Small intestine (tissue), 7 donors: ENCODE data around the gene TPRG1L. TPM values are rescaled to one million over a fixed set of nuclear protein-coding genes. Genes with fewer than 3 reads are reported as not detected.

ENCODE experiments used
- DNase-seq, 2 donors: peaks; one replicate each; pipeline versions ENCODE4 v3.0.0 to v3.0.0-alpha.2; 2013
- FAIRE-seq: peaks from 2 replicates; lab custom pipeline; 2012; peaks lifted over from hg19 to GRCh38; lab: Jason Lieb, UNC
- H3K27ac ChIP-seq, 3 donors: one replicate each; pipeline ENCODE4 v1.5.1; 2013; ENCODE audit warnings: low read length in 2 of 3, mild to moderate bottlenecking in 2 of 3, control low read depth in 1 of 3, inconsistent platforms in 1 of 3, low read depth in 1 of 3, moderate library complexity in 1 of 3
- H3K27me3 ChIP-seq, 3 donors: one replicate each; pipeline ENCODE4 v1.6.1; 2013; ENCODE audit warnings: low read length in 3 of 3, inconsistent platforms in 1 of 3; ENCODE audit not compliant: control insufficient read depth in 3 of 3, insufficient read depth in 3 of 3
- H3K36me3 ChIP-seq, 3 donors: one replicate each; pipeline ENCODE4 v1.6.1; 2013; ENCODE audit warnings: low read length in 3 of 3, inconsistent platforms in 1 of 3, low read depth in 1 of 3, mild to moderate bottlenecking in 1 of 3, moderate library complexity in 1 of 3; ENCODE audit not compliant: control insufficient read depth in 3 of 3, insufficient read depth in 2 of 3
- H3K4me1 ChIP-seq, 3 donors: one replicate each; pipeline ENCODE4 v1.6.1; 2013; ENCODE audit warnings: low read length in 2 of 3, inconsistent platforms in 1 of 3, low read depth in 1 of 3, mild to moderate bottlenecking in 1 of 3, moderate library complexity in 1 of 3; ENCODE audit not compliant: control insufficient read depth in 3 of 3, insufficient read depth in 2 of 3
- H3K4me3 ChIP-seq, 3 donors: one replicate each; pipeline ENCODE4 v1.5.1; 2013; ENCODE audit warnings: low read length in 3 of 3, control low read depth in 1 of 3, inconsistent platforms in 1 of 3, low read depth in 1 of 3, mild to moderate bottlenecking in 1 of 3, moderate library complexity in 1 of 3
- H3K9me3 ChIP-seq, 2 donors: one replicate each; pipeline ENCODE4 v1.6.1; 2013; ENCODE audit warnings: low read depth in 1 of 2, low read length in 1 of 2; ENCODE audit not compliant: control insufficient read depth in 2 of 2, insufficient read depth in 1 of 2
- WGBS, 3 donors: extraction: QIAGEN DNeasy Blood & Tissue Kit; methylation state at CpG; one replicate each; pipeline ENCODE4 v1.1.7; 2013; 5-methylcytosine and 5-hydroxymethylcytosine counted together
- polyA plus RNA-seq, 4 donors: library from polyadenylated mRNA; stranded (reverse) in 3 of 4; unstranded in 1 of 4; fragments of 200-250 nt in 3 of 4; fragments of 120-200 nt in 1 of 4; gene quantifications; one replicate each; pipeline versions ENCODE4 v1.2.1 to v1.2.3, GENCODE V29; 2013
- donor health status: healthy with polysubstance abuse.
- donor health status: control.
- donor health status: control.
- donor health status: Bipolar disorder and iron deficiency.
- donor health status: healthy.

The TPRG1L gene
- polyA plus RNA-seq, 4 donors = 41.2 to 97.8 (median 92.0) TPM

DNA sequence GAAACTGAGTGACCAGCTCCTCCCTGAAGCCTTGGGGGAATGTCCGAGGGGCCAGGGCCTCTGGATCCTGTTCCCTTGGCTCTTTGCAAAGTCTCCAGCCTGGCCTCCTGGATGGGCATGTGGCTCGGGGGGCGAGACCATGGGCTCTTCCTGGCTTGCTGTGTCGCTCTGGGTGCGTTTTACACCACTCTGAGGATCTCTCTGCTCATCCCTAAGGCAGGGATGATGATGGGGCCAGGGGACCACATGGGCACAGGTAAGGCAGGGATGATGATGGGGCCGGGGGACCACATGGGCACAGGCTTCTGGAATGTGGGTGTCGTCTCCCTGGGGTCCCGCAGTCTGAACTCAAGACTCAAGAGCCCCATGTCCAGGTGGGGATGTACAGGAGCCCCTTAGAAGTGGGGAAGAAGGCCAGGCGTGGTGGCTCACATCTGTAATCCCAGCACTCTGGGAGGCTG is 45.2 kb downstream of the TPRG1L start:
- Histone ChIP-seq H3K4me3 (no peak overlapping the region), H3K4me1 (peaks cover 0 to 12% (median 2%) of the 10 kb centered on the region in 3 donors), H3K9me3 (no peaks in the 10 kb centered on the region), H3K27me3 (peaks cover 2 to 15% (median 4%) of the 10 kb centered on the region in 3 donors), H3K36me3 (no peaks in the 10 kb centered on the region), H3K27ac (no peak overlapping the region)
- FAIRE-seq (no peak), DNase-seq (no peak)
- 77 to 84% (median 81%) methylated on average over 9 of the region's 9 CpGs for WGBS, 3 donors

DNA sequence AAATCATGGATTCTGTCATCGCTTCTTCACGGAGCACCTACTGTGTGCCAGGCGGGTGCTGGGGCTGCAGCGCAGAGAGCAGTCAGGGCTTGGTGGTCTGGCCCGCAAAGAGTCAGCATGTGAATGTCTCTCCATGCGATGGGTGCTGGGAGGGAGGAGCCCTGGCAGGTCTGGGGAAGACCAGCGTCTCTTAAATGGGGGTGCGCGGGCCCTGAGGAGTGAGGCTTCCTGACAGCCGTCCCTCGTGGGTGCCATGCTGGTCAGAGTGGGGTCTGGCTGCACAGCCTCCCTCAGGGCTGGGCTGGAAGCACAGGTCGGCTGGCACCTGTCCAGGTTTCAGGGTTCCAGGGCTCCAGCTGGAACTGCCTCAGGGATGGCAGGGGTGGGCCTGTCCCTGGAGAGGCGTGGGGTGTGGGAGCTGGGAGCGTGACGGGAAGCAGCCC is 46.0 kb downstream of the TPRG1L start:
- no peaks in the 10 kb centered on the region for H3K9me3 ChIP-seq
- FAIRE-seq (no peak), DNase-seq (no peak)
- H3K4me1 ChIP-seq = peaks cover 0 to 12% (median 2%) of the 10 kb centered on the region in 3 donors
- WGBS, 3 donors = 74 to 86% (median 75%) methylated on average over 15 of the region's 15 CpGs
- no peak overlapping the region for H3K4me3 ChIP-seq
- H3K27me3 ChIP-seq = peaks cover 2 to 15% (median 4%) of the 10 kb centered on the region in 3 donors
- no peak overlapping the region for H3K27ac ChIP-seq
- H3K36me3 ChIP-seq = no peaks in the 10 kb centered on the region

DNA sequence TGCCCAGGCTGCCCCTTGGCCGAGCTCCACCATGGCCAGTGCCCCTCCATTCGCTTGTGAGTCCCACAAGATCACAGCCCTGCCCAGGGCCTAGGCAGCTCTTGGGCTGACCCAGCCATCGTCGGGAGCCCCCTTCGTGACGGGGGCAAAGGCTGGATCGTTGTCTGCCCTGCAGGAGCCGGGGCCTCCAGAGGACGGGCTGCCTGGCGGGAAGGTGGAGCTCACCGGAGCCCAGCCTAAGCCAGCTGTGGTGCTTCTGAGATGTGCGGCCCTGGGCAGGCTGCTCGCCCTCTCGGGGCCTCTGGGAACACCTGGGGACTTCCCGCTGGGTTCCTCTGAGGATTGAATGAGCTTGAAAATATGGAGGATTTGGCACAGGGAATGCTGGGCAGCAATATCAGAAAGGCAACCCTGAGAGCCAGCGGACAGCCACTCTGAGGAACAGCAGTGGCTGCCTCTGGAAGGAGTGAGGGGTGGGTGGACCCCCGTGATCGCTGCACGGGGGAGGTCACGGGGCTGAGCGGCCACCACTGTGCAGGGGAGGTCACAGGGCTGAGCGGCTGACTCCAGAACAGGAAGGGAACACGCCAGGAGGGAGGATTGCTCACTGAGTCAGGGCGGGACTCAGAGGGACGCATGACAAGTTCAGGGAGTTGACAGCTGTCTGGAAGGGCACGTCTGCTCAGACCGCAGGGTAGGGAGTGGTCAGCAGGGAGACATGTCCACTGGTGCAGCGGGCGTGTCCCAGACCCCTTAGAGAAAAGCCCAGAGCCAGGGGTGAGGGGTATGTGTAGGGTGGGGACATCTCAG is 46.8 kb downstream of the TPRG1L start:
- no peaks in the 10 kb centered on the region for H3K9me3 ChIP-seq
- peaks cover 0 to 12% (median 2%) of the 10 kb centered on the region in 3 donors for H3K4me1 ChIP-seq
- no peak overlapping the region for H3K4me3 ChIP-seq
- no peak overlapping the region for H3K27ac ChIP-seq
- H3K36me3 ChIP-seq = no peaks in the 10 kb centered on the region
- FAIRE-seq (no peak), DNase-seq (no peak)
- WGBS, 3 donors = 19 to 53% (median 32%) methylated on average over 28 to 29 of the region's 29 CpGs
- peaks cover 2 to 15% (median 4%) of the 10 kb centered on the region in 3 donors for H3K27me3 ChIP-seq

DNA sequence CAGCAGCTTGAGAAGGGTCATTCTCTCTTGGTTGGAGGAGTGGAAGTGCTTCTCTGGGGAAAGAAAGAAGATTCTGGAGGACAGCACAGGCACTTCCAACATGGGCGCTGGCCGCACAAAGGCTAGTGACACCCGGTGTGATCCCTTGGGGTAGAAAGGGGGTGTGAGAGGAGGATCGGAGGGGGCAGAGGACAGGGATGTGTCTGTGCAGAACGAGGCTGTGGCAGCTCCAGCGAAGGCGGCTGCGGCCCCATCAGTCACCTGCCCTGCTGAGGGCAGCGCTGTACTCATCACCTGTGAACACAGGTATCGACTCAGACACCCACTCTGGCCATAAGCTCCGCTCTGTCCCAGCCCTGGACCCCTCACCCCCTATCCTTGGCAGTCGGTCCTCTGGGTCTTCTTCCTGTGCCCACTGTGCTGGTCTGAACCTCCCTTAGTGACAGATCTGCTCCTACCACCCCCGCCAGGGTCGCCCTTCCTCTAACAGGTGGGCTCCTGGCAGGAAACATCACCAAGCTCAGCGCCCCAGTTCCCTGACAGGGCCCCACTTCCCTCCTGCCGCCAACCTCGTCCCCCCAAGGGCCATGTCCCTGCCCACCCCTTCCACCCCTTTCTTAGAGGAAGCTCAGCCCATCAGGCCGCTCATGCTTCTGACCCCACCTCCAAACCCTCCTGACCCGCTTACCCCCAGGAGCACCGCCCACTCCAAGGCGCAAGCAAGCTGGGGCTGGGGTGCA is 47.6 kb downstream of the TPRG1L start:
- Histone ChIP-seq H3K27me3 (peaks cover 0 to 11% (median 4%) of the 10 kb centered on the region in 3 donors), H3K27ac (no peak overlapping the region), H3K4me3 (no peak overlapping the region), H3K4me1 (peaks cover 0 to 12% (median 2%) of the 10 kb centered on the region in 3 donors), H3K9me3 (no peaks in the 10 kb centered on the region), H3K36me3 (no peaks in the 10 kb centered on the region)
- DNase-seq (no peak), FAIRE-seq (no peak)
- WGBS, 3 donors = 74 to 76% (median 75%) methylated on average over 21 of the region's 21 CpGs

DNA sequence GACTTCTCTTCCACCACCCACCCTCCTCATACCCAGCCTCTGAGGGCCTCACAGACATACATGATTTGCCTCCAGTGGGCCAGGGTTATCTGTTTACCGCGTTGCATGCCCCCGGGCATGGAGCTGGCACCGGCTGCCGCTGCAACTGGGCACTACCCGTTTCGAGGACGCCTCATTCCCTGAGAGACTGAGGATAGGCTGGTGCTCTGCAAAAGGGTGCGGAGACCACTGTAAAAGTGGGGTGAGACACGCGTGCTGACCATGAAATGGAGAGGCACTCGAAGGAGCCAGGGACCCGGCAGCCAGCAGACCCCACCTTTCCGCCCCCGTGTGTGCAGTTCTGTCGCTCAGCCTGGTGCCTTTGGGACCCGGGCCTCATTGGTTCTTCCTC is 48.2 kb downstream of the TPRG1L start:
- no peak overlapping the region for H3K27ac ChIP-seq
- DNase-seq (no peak), FAIRE-seq (no peak)
- H3K4me3 ChIP-seq = peak overlapping the region in 1 of 3 donors; percentile 30
- 41 to 83% (median 44%) methylated on average over 15 to 17 of the region's 17 CpGs for WGBS, 3 donors
- H3K27me3 ChIP-seq = peaks cover 0 to 11% (median under 1%) of the 10 kb centered on the region in 3 donors
- peaks cover 0 to 12% (median 2%) of the 10 kb centered on the region in 3 donors for H3K4me1 ChIP-seq
- no peaks in the 10 kb centered on the region for H3K9me3 ChIP-seq
- no peaks in the 10 kb centered on the region for H3K36me3 ChIP-seq

DNA sequence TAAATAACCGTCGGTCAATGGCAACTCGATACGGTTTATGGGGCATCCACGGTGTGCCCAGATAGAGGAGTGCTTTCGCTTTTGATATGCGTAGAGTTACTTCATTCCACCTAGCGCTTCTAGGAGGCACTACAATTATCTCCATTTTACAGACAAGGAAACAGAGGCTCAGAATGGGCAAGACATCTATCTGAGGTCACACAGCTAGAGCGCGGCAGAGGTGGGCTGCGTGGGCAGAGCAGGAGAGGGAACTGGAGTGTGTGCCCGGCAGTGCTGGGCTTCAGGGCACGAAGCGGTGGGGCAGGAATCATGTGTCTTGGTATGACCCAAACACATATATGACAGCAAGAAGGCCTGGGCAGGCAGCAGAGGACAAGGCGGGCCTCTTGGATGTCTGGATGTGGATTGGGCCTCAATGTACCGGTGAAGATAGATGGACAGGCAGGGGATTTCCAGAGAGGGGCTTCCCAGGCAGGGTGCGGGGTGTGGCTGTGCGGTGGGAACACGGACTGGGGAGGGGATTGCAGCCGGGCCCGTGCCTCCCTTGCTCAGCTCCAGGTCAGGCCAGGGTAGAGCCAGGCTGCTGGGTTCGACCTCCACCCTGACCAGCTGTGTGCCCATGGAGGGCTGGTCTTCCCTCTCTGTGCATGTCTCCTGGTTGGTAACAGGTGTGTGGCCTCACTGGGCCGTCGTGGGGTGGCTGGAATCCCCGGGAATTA is 48.7 kb downstream of the TPRG1L start:
- H3K9me3 ChIP-seq = no peaks in the 10 kb centered on the region
- H3K27me3 ChIP-seq = peaks cover 0 to 11% (median 0%) of the 10 kb centered on the region in 3 donors
- peaks cover 0 to 11% (median 1%) of the 10 kb centered on the region in 3 donors for H3K4me1 ChIP-seq
- H3K27ac ChIP-seq = no peak overlapping the region
- FAIRE-seq (no peak), DNase-seq (peak in 1 of 2 donors; percentile 79)
- 51 to 76% (median 53%) methylated on average over 22 to 25 of the region's 25 CpGs for WGBS, 3 donors
- peak overlapping the region in 1 of 3 donors; percentile 30 for H3K4me3 ChIP-seq
- no peaks in the 10 kb centered on the region for H3K36me3 ChIP-seq

DNA sequence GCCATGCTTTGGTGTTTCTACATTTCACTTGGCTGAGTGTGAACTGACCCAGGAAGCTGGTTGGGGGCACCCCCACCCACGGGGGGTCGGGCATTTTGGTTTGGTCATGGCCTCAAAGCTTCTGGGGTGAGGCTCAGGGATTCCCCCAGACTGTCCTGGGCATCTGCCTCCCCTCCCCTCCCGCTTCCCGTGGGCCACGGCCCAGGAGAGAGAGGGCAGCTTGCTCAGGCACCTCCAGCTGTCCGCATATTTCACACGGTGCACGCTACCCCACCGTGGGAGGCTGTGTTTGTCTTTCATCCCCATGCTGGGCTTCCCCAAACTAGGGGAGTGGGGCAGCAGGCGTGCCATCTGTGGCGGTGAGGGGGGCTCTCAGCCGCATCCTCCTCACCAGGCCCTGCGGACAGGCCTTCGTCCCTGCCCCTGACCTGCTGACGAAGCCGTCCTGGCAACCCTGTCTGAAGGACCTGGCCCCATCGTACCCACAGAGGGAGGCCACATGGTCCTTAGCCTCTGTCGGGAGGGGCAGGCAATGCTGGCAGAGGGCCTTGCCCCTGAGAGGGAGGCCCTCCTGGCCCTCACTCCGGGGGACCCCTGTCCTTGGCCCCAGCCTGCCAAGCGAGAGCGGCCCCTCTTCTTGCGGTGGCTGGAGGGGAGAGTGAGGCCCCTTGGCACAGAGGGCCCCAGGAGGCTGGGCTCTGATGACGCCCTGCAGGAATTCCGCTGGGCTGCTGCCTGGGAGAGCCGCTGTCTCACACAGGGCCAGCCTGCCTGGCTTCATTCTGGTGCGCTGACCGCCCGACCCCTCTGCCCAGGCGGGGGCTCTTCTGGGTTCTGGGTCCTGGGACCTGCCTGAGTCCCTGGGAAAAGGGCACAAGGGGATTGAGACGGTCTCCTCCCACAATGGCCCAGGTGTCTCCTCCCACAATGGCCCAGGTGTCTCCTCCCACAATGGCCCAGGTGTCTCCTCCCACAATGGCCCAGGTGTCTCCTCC is 49.6 kb downstream of the TPRG1L start:
- Histone ChIP-seq H3K27me3 (peaks cover 0 to 11% (median 0%) of the 10 kb centered on the region in 3 donors), H3K4me3 (peak overlapping the region in 1 of 3 donors; percentile 19), H3K4me1 (peaks cover 0 to 9% (median 0%) of the 10 kb centered on the region in 3 donors), H3K27ac (peak overlapping the region in 1 of 3 donors; percentile 38), H3K9me3 (no peaks in the 10 kb centered on the region), H3K36me3 (no peaks in the 10 kb centered on the region)
- FAIRE-seq (no peak), DNase-seq (peak; percentile 33 to 71)
- WGBS, 3 donors = 34 to 57% (median 36%) methylated on average over 25 to 30 of the region's 30 CpGs
